Measurements from ENCODE around the gene S100A13.
"Not testable (repeated sequence)": the region's sequence is repeated elsewhere in the genome, so short reads cannot be mapped to it uniquely, and the experiment has no call there.

S100A13 gene

GRCh38 chr1:153642161-153642560, 14.9 kb upstream of the S100A13 start:
- TF ChIP-seq GLIS3 (CRISPR knock-in tag; IDR thresholded peaks at IDR 0.05) (no peak), ZC3H10 (CRISPR knock-in tag; IDR thresholded peaks at IDR 0.05) (no peak), CSDC2 (CRISPR knock-in tag; IDR thresholded peaks at IDR 0.05) (no peak), ZFP3 (CRISPR knock-in tag; IDR thresholded peaks at IDR 0.05) (no peak), RARB (CRISPR knock-in tag; IDR thresholded peaks at IDR 0.05) (no peak), PATZ1 (CRISPR knock-in tag; IDR thresholded peaks at IDR 0.05; ENCODE audit: borderline replicate concordance) (no peak), ZFP30 (CRISPR knock-in tag; IDR thresholded peaks at IDR 0.05) (no peak), OSR1 (CRISPR knock-in tag; IDR thresholded peaks at IDR 0.05) (no peak), ARNTL (CRISPR knock-in tag; IDR thresholded peaks at IDR 0.05; ENCODE audit: borderline replicate concordance, low read depth) (no peak), ZNF70 (CRISPR knock-in tag; IDR thresholded peaks at IDR 0.05) (no peak), TOX (CRISPR knock-in tag; IDR thresholded peaks at IDR 0.05; ENCODE audit: borderline replicate concordance) (no peak), ESRRG (CRISPR knock-in tag; IDR thresholded peaks at IDR 0.05) (no peak), TSHZ2 (CRISPR knock-in tag; IDR thresholded peaks at IDR 0.05) (no peak), TCF4 (CRISPR knock-in tag; IDR thresholded peaks at IDR 0.05; ENCODE audit: borderline replicate concordance) (no peak), POU6F1 (CRISPR knock-in tag; IDR thresholded peaks at IDR 0.05; ENCODE audit: borderline replicate concordance, low read depth) (no peak), SNAI2 (CRISPR knock-in tag; IDR thresholded peaks at IDR 0.05) (no peak), ISL1 (CRISPR knock-in tag; IDR thresholded peaks at IDR 0.05) (no peak)
- TF ChIP-seq, protein P1, sequence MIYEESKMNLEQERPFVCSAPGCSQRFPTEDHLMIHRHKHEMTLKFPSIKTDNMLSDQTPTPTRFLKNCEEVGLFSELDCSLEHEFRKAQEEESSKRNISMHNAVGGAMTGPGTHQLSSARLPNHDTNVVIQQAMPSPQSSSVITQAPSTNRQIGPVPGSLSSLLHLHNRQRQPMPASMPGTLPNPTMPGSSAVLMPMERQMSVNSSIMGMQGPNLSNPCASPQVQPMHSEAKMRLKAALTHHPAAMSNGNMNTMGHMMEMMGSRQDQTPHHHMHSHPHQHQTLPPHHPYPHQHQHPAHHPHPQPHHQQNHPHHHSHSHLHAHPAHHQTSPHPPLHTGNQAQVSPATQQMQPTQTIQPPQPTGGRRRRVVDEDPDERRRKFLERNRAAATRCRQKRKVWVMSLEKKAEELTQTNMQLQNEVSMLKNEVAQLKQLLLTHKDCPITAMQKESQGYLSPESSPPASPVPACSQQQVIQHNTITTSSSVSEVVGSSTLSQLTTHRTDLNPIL (CRISPR knock-in tag; IDR thresholded peaks at IDR 0.05; ENCODE audit: low read depth), result no peak
- TF ChIP-seq, protein P2, sequence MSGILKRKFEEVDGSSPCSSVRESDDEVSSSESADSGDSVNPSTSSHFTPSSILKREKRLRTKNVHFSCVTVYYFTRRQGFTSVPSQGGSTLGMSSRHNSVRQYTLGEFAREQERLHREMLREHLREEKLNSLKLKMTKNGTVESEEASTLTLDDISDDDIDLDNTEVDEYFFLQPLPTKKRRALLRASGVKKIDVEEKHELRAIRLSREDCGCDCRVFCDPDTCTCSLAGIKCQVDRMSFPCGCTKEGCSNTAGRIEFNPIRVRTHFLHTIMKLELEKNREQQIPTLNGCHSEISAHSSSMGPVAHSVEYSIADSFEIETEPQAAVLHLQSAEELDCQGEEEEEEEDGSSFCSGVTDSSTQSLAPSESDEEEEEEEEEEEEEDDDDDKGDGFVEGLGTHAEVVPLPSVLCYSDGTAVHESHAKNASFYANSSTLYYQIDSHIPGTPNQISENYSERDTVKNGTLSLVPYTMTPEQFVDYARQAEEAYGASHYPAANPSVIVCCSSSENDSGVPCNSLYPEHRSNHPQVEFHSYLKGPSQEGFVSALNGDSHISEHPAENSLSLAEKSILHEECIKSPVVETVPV (CRISPR knock-in tag; IDR thresholded peaks at IDR 0.05), result no peak
- no peak for ATAC-seq

DNA sequence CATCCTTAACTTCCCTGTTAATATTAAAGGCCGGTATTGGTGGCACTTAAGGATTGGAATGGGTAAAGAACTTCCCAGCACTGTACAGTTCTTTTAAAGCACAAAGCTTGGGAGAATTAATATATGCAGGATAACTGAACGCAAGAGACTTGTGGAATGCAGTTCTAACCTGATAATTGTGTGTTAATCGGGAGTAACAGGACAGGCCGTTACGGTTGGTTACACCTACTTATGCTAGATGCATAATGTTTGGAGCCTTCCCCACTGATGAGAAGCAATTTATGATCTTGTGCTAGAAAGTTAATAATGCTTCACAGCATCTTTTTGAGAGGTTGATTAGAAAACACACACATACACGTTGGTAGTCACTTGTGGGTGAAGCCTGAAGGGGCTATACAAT, 13.6 kb upstream of the S100A13 start:
- TF ChIP-seq ZNF8 (CRISPR knock-in tag; IDR thresholded peaks at IDR 0.05), result no peak
- no peak for TF ChIP-seq TCF4 (CRISPR knock-in tag; IDR thresholded peaks at IDR 0.05; ENCODE audit: borderline replicate concordance)
- TF ChIP-seq BACH2 (CRISPR knock-in tag; IDR thresholded peaks at IDR 0.05; ENCODE audit: borderline replicate concordance), result no peak
- TF ChIP-seq, protein P1 (CRISPR knock-in tag; IDR thresholded peaks at IDR 0.05; ENCODE audit: low read depth), result no peak
- TF ChIP-seq ZNF565 (CRISPR knock-in tag; conservative IDR thresholded peaks at IDR 0.05; ENCODE audit: low read depth), result no peak
- no peak for ATAC-seq

- not testable (repeated sequence) for ATAC-seq
Observed at GRCh38 chr1:153640213-153640612, 12.9 kb upstream of the S100A13 start.
